ENCODE results near the gene LIMCH1.
"Not testable (repeated sequence)": the region's sequence is repeated elsewhere in the genome, so short reads cannot be mapped to it uniquely, and the experiment has no call there.

Gene LIMCH1

DNA sequence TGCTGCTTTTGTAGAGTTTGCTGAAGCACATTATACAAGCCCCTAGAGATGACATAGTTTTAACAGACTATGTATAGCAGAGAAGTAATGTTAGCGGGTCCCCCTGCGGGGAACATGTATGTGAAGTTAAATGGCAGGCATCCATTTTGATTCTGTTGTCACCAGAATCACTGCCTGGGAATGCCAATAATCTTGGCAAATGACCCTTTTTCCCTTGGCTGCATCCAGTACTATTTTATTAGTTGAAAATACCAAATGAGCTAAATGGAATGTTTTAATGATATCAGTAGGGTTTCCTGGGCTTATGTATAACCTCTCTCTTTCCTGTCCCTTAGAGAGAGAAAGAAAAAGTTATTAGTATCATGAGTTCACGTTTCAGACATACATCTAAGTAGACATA is 93.6 kb downstream of the LIMCH1 start:
- DNase-seq, result no peak
- in situ Hi-C loops (cut with MboI; ENCODE audit: low pct_unique_long_range_greater_than_20kb, low sequenced_read_pairs), result no loop called here

GRCh38 chr4:41632481-41633073 is 94.6 kb downstream of the LIMCH1 start:
- no peak for DNase-seq
- in situ Hi-C loops (cut with MboI; ENCODE audit: low pct_unique_long_range_greater_than_20kb, low sequenced_read_pairs), result no loop called here

GRCh38 chr4:41633321-41633720 is 95.4 kb downstream of the LIMCH1 start:
- no peak for DNase-seq
- in situ Hi-C loops (cut with MboI; ENCODE audit: low pct_unique_long_range_greater_than_20kb, low sequenced_read_pairs), result no loop called here

- DNase-seq, result no peak
- in situ Hi-C loops (cut with MboI; ENCODE audit: low pct_unique_long_range_greater_than_20kb, low sequenced_read_pairs), result no loop called here
These were observed 97.5 kb downstream of the LIMCH1 start for GRCh38 chr4:41635441-41635840.

DNA sequence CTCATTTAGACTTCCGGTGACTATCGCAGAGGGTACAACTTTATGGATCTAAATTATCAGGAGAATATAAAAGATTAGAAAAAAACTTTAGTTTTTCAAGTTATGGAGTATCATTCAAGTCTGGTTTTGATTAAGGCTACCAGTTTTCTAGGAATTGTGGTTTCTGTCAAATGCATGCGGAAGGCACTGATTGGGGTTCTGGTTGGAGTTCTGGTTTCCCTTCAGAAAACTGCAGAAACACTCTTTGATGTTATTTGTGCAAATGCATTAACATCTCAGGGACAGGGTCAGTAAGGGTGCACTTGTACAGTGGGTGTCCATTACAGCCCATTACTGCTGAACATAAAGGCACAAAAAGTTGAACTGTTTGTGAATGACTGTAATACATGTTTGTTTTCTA is 100.2 kb downstream of the LIMCH1 start:
- in situ Hi-C loops (cut with MboI; ENCODE audit: low pct_unique_long_range_greater_than_20kb, low sequenced_read_pairs), result no loop called here
- DNase-seq, result no peak

- no peak for DNase-seq
- in situ Hi-C loops (cut with MboI; ENCODE audit: low pct_unique_long_range_greater_than_20kb, low sequenced_read_pairs), result no loop called here
These were observed 100.9 kb downstream of the LIMCH1 start for GRCh38 chr4:41638866-41639265.

DNA sequence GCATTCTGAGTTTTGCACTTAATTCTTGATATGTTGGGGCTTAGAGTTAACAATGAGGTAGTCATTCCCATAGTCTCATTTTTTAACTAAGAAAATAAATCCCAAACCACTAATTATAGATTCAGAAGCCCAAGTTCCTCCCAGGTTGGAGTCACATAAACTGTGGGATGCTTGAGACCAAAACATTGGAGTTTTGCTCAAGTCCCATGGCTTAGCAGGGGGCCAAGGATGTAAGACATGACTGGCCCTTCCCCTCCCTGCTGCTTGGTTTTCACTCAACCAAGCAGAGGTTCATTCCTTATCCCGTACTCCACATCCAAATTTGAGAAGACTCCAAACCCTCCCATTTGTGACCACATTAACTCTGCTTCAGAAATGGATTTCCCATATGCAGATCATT is 101.3 kb downstream of the LIMCH1 start:
- no peak for DNase-seq
- in situ Hi-C loops (cut with MboI; ENCODE audit: low pct_unique_long_range_greater_than_20kb, low sequenced_read_pairs), result no loop called here

DNA sequence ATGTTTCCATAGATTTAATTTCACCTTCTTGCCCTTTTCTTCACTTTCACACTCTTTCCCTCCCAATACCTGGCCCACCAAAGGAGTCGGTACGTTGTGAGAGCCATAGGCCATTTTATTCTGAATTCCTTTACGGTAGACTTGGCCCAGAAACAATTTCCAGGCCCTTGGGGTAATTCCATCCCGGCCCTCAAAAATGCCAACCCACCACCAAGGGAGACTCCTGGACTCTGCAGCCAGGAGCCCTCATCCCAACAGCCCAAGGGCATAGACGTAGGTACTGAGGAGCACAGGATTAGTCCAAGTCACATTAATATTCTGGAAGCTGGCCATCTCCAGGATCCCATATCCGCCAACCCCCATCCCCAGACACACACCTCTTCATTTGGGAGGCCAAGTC is 102.9 kb downstream of the LIMCH1 start:
- DNase-seq, result no peak
- in situ Hi-C loops (cut with MboI; ENCODE audit: low pct_unique_long_range_greater_than_20kb, low sequenced_read_pairs), result no loop called here

GRCh38 chr4:41642746-41643145 is 104.8 kb downstream of the LIMCH1 start:
- in situ Hi-C loops (cut with MboI; ENCODE audit: low pct_unique_long_range_greater_than_20kb, low sequenced_read_pairs); DNase-seq: not testable (repeated sequence)

DNA sequence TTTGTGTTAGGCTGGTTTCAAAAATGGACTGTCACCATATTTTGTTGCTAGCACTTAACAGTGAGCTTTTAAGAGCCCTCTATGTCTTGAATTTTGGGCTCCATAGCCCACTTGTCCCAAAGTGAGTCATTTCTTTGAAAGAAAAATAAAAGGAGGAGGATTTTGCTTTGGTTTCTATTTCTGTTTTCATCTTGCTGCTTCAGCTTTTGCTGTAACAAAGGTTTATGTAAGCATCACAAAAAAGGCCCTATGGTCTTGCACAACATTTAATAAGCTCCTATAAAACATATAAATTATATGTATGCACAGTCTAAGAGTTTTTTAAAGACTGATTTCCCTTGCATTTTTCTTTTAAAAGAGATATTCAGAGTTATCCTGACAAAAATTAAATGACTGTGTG is 105.4 kb downstream of the LIMCH1 start:
- in situ Hi-C loops (cut with MboI; ENCODE audit: low pct_unique_long_range_greater_than_20kb, low sequenced_read_pairs), result no loop called here
- DNase-seq, result no peak

- DNase-seq, result no peak
- in situ Hi-C loops (cut with MboI; ENCODE audit: low pct_unique_long_range_greater_than_20kb, low sequenced_read_pairs), result no loop called here
These were observed 106.4 kb downstream of the LIMCH1 start for GRCh38 chr4:41644288-41644914.

- no peak for DNase-seq
These were observed 106.9 kb downstream of the LIMCH1 start for GRCh38 chr4:41644915-41645295.

DNA sequence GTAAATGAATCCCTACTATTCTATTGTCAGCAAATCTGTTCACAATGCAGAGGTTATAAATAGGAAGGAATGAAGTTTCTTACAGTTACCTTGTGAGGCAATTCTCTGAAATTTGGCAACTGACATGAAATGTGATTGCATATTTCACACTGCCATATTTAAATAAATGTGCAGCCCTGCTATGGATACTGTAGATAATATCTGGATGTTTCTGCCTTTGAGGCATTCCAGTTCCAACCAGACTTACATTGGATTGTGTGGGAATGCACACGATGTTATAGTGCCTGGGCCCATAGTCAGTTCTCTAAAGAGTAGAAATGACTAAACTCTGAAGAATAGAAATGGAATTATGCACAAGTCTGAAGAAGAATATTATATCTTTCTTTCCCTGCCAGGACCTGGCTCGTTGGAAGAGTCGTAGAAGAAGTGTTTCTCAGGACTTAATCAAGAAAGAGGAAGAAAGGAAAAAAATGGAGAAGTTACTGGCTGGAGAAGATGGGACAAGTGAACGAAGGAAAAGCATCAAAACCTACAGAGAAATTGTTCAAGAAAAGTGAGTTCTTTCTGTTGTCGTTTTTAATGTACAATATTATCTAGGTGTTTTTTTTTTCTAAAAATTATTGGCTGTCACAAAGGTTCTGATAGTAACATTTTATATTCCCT is 107.9 kb downstream of the LIMCH1 start:
- in situ Hi-C loops (cut with MboI; ENCODE audit: low pct_unique_long_range_greater_than_20kb, low sequenced_read_pairs), result no loop called here
- DNase-seq, result peak; percentile 15

More at GRCh38 chr4:41644915-41645295, 106.9 kb downstream of the LIMCH1 start:
- in situ Hi-C loops (cut with MboI; ENCODE audit: low pct_unique_long_range_greater_than_20kb, low sequenced_read_pairs), result no loop called here

- in situ Hi-C loops (cut with MboI; ENCODE audit: low pct_unique_long_range_greater_than_20kb, low sequenced_read_pairs), result no loop called here
- no peak for DNase-seq
These were observed 108.9 kb downstream of the LIMCH1 start for GRCh38 chr4:41646862-41647261.

DNA sequence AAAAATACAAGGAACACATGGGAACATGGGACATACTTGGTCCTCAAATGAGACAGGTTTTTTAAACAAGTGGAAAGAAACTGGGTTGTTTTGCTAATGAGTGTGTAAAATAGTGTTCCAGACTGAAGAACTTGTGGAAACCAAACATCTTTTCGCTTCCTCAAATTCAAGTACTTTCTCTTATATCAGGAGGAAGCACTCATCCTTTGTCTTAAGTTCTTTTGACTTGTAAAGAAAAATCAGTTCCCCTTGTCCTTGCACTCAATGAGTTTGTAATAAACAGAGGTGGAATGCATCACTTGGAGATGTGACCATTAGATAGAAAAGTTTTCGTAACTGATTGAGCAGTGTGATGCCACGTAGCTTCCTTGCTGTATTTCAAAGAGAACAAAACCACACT is 109.4 kb downstream of the LIMCH1 start:
- in situ Hi-C loops (cut with MboI; ENCODE audit: low pct_unique_long_range_greater_than_20kb, low sequenced_read_pairs), result no loop called here
- DNase-seq, result peak; percentile 18

GRCh38 chr4:41651150-41651549 is 113.2 kb downstream of the LIMCH1 start:
- not testable (repeated sequence) for DNase-seq
- in situ Hi-C loops (cut with MboI; ENCODE audit: low pct_unique_long_range_greater_than_20kb, low sequenced_read_pairs), result loop anchor here (25.0 kb wide), 1 partner anchor 364 kb away; no protein-coding TSS in a partner anchor

DNA sequence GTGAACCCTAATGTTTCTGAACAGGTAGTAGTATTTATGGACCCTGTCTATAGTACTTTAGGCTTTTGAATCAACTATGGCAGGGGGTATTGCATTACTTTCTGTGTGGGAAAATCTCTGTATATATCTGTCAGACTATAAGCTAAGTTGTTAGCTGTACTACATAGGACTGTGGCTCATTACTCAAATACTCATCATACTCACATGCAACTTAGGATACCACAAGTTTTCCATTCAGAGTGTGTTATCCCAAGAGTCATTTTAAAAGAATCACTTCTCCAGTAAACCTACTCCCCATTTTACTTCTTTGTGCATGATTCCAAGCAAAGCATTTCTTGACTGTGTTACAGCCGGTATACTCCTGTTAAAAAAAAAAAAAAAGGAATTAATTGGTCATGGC is 115.0 kb downstream of the LIMCH1 start:
- in situ Hi-C loops (cut with MboI; ENCODE audit: low pct_unique_long_range_greater_than_20kb, low sequenced_read_pairs), result loop anchor here (25.0 kb wide), 1 partner anchor 366 kb away; no protein-coding TSS in a partner anchor
- DNase-seq, result no peak

DNA sequence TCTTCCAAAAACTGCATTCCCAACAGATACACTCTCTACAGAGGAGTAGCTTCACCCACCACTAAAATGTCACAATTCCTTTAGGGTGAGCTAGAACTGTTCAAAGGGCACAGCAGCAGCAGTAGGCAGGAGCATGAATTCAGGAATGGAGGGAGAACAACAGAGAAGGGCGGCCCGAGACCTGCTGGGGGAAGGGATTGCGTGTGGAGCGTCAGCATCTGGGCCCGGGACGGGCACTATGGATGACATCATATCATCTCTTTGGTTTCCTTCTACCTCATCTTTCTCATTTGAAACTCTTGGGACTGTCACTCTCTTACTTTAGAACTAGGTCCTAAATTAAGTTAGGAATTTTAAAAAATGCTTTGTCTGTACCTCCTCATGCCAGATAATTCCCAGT is 115.6 kb downstream of the LIMCH1 start:
- DNase-seq, result no peak
- in situ Hi-C loops (cut with MboI; ENCODE audit: low pct_unique_long_range_greater_than_20kb, low sequenced_read_pairs), result loop anchor here (25.0 kb wide), 1 partner anchor 366 kb away; no protein-coding TSS in a partner anchor

- in situ Hi-C loops (cut with MboI; ENCODE audit: low pct_unique_long_range_greater_than_20kb, low sequenced_read_pairs), result loop anchor here (25.0 kb wide), 1 partner anchor 368 kb away; no protein-coding TSS in a partner anchor
- no peak for DNase-seq
These were observed 117.2 kb downstream of the LIMCH1 start for GRCh38 chr4:41655177-41655576.

GRCh38 chr4:41656106-41656505 is 118.1 kb downstream of the LIMCH1 start:
- in situ Hi-C loops (cut with MboI; ENCODE audit: low pct_unique_long_range_greater_than_20kb, low sequenced_read_pairs), result loop anchor here (25.0 kb wide), 1 partner anchor 369 kb away; no protein-coding TSS in a partner anchor

More at GRCh38 chr4:41656106-41656505, 118.1 kb downstream of the LIMCH1 start:
- no peak for DNase-seq
